H1 (cell line): Measurements from ENCODE around the gene LURAP1L. TPM values are rescaled to one million over a fixed set of nuclear protein-coding genes. Genes with fewer than 3 reads are reported as not detected.

ENCODE experiments used
- CBX5 ChIP-seq: fragments of 300-800, 300-1000 bp; sonication (generic); IDR thresholded peaks from 2 replicates; pipeline ENCODE4 v1.7.1; 2016; ENCODE audit warnings: antibody characterized with exemption, low read length, low read depth
- CHD7 ChIP-seq: fragments of 300-600 bp; sonication (generic); IDR thresholded peaks from 2 replicates; pipeline ENCODE4 v1.7.1; 2012; ENCODE audit warnings: low read length, moderate library complexity, mild to moderate bottlenecking, inconsistent platforms; ENCODE audit not compliant: insufficient replicate concordance
- CTBP2 ChIP-seq: IDR thresholded peaks from 2 replicates; pipeline ENCODE4 v1.7.0; 2011; ENCODE audit warnings: borderline replicate concordance, mild to moderate bottlenecking, moderate library complexity, mixed read lengths, low read length; ENCODE audit not compliant: insufficient read depth, insufficient read length
- RAD21 ChIP-seq, 2 experiments: IDR thresholded peaks in 1 of 2; conservative IDR thresholded peaks in 1 of 2; 2 replicates each; pipeline ENCODE4 v1.6.1; 2011; ENCODE audit warnings: low read depth in 2 of 2, low read length in 2 of 2, improper control_type of control experiment in 1 of 2, inconsistent platforms in 1 of 2, mild to moderate bottlenecking in 1 of 2, moderate library complexity in 1 of 2
- SAP30 ChIP-seq: fragments of 300-600 bp; sonication (generic); IDR thresholded peaks from 2 replicates; pipeline ENCODE4 v1.7.1; 2012; ENCODE audit warnings: low read length, moderate library complexity, mild to moderate bottlenecking, inconsistent platforms; ENCODE audit not compliant: insufficient read depth, insufficient replicate concordance
- polyA plus RNA-seq, 7 experiments: library from polyadenylated mRNA; depleted of rRNA in 3 of 7; stranded (reverse) in 5 of 7; unstranded in 2 of 7; fragments of >200 nt in 5 of 7; fragments of 200-250 nt in 2 of 7; gene quantifications; 1 replicate in 5 of 7; 2 replicates in 1 of 7; 4 replicates in 1 of 7; pipeline versions ENCODE4 v1.2.1 to v1.2.3, GENCODE V29; 2011 to 2013; ENCODE audit warnings: missing spikeins in 2 of 7, mixed read lengths in 2 of 7
- total RNA-seq: library from RNA; stranded (reverse); fragmentation: NEBNext Ultra II Directional; extraction: Animal tissue kit (Norgen Biotek cat#: 25700); gene quantifications from 2 replicates; pipeline ENCODE4 v1.2.1, GENCODE V29; 2021

The LURAP1L gene
- total and polyA plus RNA-seq, 2 of the 8 experiments (the other 6 are each of a cell fraction or from before 2014, with no cell fraction given), result 0.63 to 1.2 TPM

- TF ChIP-seq CHD7 (no peak), RAD21 (IDR thresholded peaks at IDR 0.05 in 1 of 2, conservative IDR thresholded peaks at IDR 0.05 in 1 of 2; ENCODE audit: low read depth in 2 of 2, low read length in 2 of 2) (no peak), CBX5 (no peak), CTBP2 (no peak), SAP30 (no peak)
These were observed 80.2 kb downstream of the LURAP1L start (continued) for GRCh38 chr9:12855066-12855465.
